Thyroid gland (tissue), 4 donors: Measurements from ENCODE around the gene OR2M4. TPM values are rescaled to one million over a fixed set of nuclear protein-coding genes. Genes with fewer than 3 reads are reported as not detected.

Experiments used
- DNase-seq, 2 donors: peaks; one replicate each; pipeline ENCODE4 v3.0.0-alpha.2; 2019
- H3K27ac ChIP-seq, 3 donors: fragments of 200-600 bp; sonication (generic); 1 replicate in 2 of 3; 2 replicates in 1 of 3; pipeline ENCODE4 v1.5.1; 2016 to 2019; ENCODE audit warnings: mild to moderate bottlenecking in 1 of 3, moderate library complexity in 1 of 3
- H3K27me3 ChIP-seq: fragments of 200-600 bp; sonication (generic); one replicate; pipeline ENCODE4 v1.5.1; 2019
- H3K36me3 ChIP-seq, 2 donors: fragments of 200-600 bp; sonication (generic); one replicate each; pipeline ENCODE4 v1.5.1; 2016 to 2019
- H3K4me1 ChIP-seq, 2 donors: fragments of 200-600 bp; sonication (generic); one replicate each; pipeline ENCODE4 v1.5.1; 2017 to 2019
- H3K4me3 ChIP-seq, 3 donors: fragments of 200-600 bp; sonication (generic); replicated peaks in 1 of 3; 1 replicate in 2 of 3; 2 replicates in 1 of 3; pipeline ENCODE4 v1.5.1; 2016; ENCODE audit warnings: mild to moderate bottlenecking in 1 of 3
- H3K9me3 ChIP-seq: fragments of 200-600 bp; sonication (generic); one replicate; pipeline ENCODE4 v1.5.1; 2017
- POLR2A ChIP-seq, 2 donors: fragments of 450-650 bp; IDR thresholded peaks; one replicate each; pipeline ENCODE4 v1.6.1; 2017; ENCODE audit warnings: antibody characterized with exemption in 2 of 2, mild to moderate bottlenecking in 2 of 2, moderate library complexity in 1 of 2
- WGBS, 2 donors: methylation state at CpG; one replicate each; pipeline ENCODE4 v1.1.5; 2017; 5-methylcytosine and 5-hydroxymethylcytosine counted together
- intact Hi-C: fragments of 100-400 bp; cut with DNase I; formaldehyde crosslinking; loops from one replicate; pipeline ENCODE4 v1.15.1; 2023
- total RNA-seq, 4 donors: library from RNA; depleted of rRNA; stranded (reverse); fragments of >200 nt; gene quantifications; one replicate each; pipeline ENCODE4 v1.2.3, GENCODE V29; 2016
- TF ChIP-seq, protein P1 (sequence below), 6 experiments: fragments of 200-600 bp in 3 of 6; fragments of 450-650 bp in 3 of 6; sonication (generic) in 3 of 6; IDR thresholded peaks; one replicate each; pipeline ENCODE4 v1.5.1; 2016 to 2019; ENCODE audit warnings: antibody characterized with exemption in 6 of 6, mild to moderate bottlenecking in 2 of 6, inconsistent platforms in 1 of 6, moderate library complexity in 1 of 6

OR2M4 gene
- total RNA-seq, 4 donors from 2014 or later, result not detected

- no peaks in the 10 kb centered on the region for H3K4me1 ChIP-seq
- 57 to 61% methylated on average over 4 of the region's 4 CpGs for WGBS, 2 donors
- intact Hi-C loops, result no loop called here
Measured at GRCh38 chr1:248196965-248197364, 34.3 kb upstream of the OR2M4 start, which contains the start of gene OR2M3. Gene OR2M3 (plus strand): TSS chr1:248197265. CDS start chr1:248203068, 5,803 bp downstream.

GRCh38 chr1:248215880-248216279 lies 15.3 kb upstream of the OR2M4 start:
- Histone ChIP-seq H3K27me3 (no peaks in the 10 kb centered on the region), H3K4me3 (no peak overlapping the region), H3K4me1 (no peaks in the 10 kb centered on the region), H3K27ac (no peak overlapping the region), H3K9me3 (no peaks in the 10 kb centered on the region), H3K36me3 (no peaks in the 10 kb centered on the region)
- WGBS, 2 donors, result 98 to 99% methylated on average over 1 of the region's 1 CpG
- intact Hi-C loops, result no loop called here
- DNase-seq, result no peak
- TF ChIP-seq, protein P1, sequence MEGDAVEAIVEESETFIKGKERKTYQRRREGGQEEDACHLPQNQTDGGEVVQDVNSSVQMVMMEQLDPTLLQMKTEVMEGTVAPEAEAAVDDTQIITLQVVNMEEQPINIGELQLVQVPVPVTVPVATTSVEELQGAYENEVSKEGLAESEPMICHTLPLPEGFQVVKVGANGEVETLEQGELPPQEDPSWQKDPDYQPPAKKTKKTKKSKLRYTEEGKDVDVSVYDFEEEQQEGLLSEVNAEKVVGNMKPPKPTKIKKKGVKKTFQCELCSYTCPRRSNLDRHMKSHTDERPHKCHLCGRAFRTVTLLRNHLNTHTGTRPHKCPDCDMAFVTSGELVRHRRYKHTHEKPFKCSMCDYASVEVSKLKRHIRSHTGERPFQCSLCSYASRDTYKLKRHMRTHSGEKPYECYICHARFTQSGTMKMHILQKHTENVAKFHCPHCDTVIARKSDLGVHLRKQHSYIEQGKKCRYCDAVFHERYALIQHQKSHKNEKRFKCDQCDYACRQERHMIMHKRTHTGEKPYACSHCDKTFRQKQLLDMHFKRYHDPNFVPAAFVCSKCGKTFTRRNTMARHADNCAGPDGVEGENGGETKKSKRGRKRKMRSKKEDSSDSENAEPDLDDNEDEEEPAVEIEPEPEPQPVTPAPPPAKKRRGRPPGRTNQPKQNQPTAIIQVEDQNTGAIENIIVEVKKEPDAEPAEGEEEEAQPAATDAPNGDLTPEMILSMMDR (IDR thresholded peaks at IDR 0.05), result no peak
- no peak for TF ChIP-seq POLR2A (IDR thresholded peaks at IDR 0.05)

More at GRCh38 chr1:248196965-248197364, 34.3 kb upstream of the OR2M4 start, which contains the start of gene OR2M3:
- Histone ChIP-seq H3K36me3 (no peaks in the 10 kb centered on the region), H3K4me3 (no peak within 1 kb of the TSS), H3K9me3 (no peaks in the 10 kb centered on the region), H3K27me3 (no peaks in the 10 kb centered on the region), H3K27ac (no peak within 1 kb of the TSS)
- DNase-seq, result no peak
- TF ChIP-seq, protein P1 (IDR thresholded peaks at IDR 0.05), result no peak

GRCh38 chr1:248225537-248225936 lies 5.7 kb upstream of the OR2M4 start:
- DNase-seq, result no peak
- Histone ChIP-seq H3K4me1 (no peaks in the 10 kb centered on the region), H3K27me3 (no peaks in the 10 kb centered on the region), H3K27ac (no peak overlapping the region), H3K9me3 (no peaks in the 10 kb centered on the region), H3K36me3 (no peaks in the 10 kb centered on the region), H3K4me3 (no peak overlapping the region)
- intact Hi-C loops, result no loop called here
- WGBS, 2 donors, result 90 to 91% methylated on average over 1 of the region's 1 CpG
- no peak for TF ChIP-seq POLR2A (IDR thresholded peaks at IDR 0.05)
- TF ChIP-seq, protein P1 (IDR thresholded peaks at IDR 0.05), result no peak

- 46 to 70% methylated on average over 6 of the region's 6 CpGs for WGBS, 2 donors
- Histone ChIP-seq H3K36me3 (no peaks in the 10 kb centered on the region), H3K4me1 (no peaks in the 10 kb centered on the region), H3K4me3 (no peak overlapping the region), H3K9me3 (no peaks in the 10 kb centered on the region), H3K27ac (no peak overlapping the region), H3K27me3 (no peaks in the 10 kb centered on the region)
- no peak for DNase-seq
- intact Hi-C loops, result no loop called here
- no peak for TF ChIP-seq POLR2A (IDR thresholded peaks at IDR 0.05)
- TF ChIP-seq, protein P1 (IDR thresholded peaks at IDR 0.05), result no peak
Measured at GRCh38 chr1:248229360-248229908, 1.8 kb upstream of the OR2M4 start.

GRCh38 chr1:248239478-248239877 lies 8.3 kb downstream of the OR2M4 start:
- H3K9me3 ChIP-seq, result no peaks in the 10 kb centered on the region
- no peaks in the 10 kb centered on the region for H3K27me3 ChIP-seq
- TF ChIP-seq, protein P1 (IDR thresholded peaks at IDR 0.05), result no peak
- no peak for TF ChIP-seq POLR2A (IDR thresholded peaks at IDR 0.05)
- no peak overlapping the region for H3K4me3 ChIP-seq
- 91 to 95% methylated on average over 9 of the region's 9 CpGs for WGBS, 2 donors
- H3K4me1 ChIP-seq, result no peaks in the 10 kb centered on the region
- no peak overlapping the region for H3K27ac ChIP-seq
- intact Hi-C loops, result no loop called here
- H3K36me3 ChIP-seq, result no peaks in the 10 kb centered on the region
- DNase-seq, result no peak
